Kidney (tissue), 2 donors: ENCODE data around the gene MMUT. TPM values are rescaled to one million over a fixed set of nuclear protein-coding genes. Genes with fewer than 3 reads are reported as not detected.

ENCODE experiments used
- polyA plus RNA-seq: library from polyadenylated mRNA; stranded (reverse); fragments of 350-450 nt; fragmentation: Illumina TruSeq; extraction: RNeasy Lipid Tissue Mini Kit (QIAGEN cat#74804); gene quantifications from one replicate; pipeline ENCODE4 v1.2.3, GENCODE V29; 2014; ENCODE audit warnings: low read depth, low replicate concordance; ENCODE audit not compliant: insufficient read depth
- total RNA-seq: library from RNA; stranded (reverse); fragmentation: NEBNext Ultra II Directional; extraction: Animal tissue kit (Norgen Biotek cat#: 25700); gene quantifications from one replicate; pipeline ENCODE4 v1.2.1, GENCODE V29; 2021
- donor health status: DM: yes; HTN: yes; CAD: no.

Gene MMUT
- total and polyA plus RNA-seq, 2 donors from 2014 or later: 26.6 to 34.8 TPM

Other genes with a start within 250 kb of the MMUT start
- gene CENPQ, start 117 bp upstream of the MMUT start, total RNA-seq: 4.2 TPM
- 3.9 TPM for gene CENPQ, start 117 bp upstream of the MMUT start, polyA plus RNA-seq
- not detected for gene GLYATL3, start 36.7 kb upstream of the MMUT start, total RNA-seq
- gene GLYATL3, start 36.7 kb upstream of the MMUT start, polyA plus RNA-seq: not detected
- 2.2 TPM for gene C6orf141, start 87.4 kb upstream of the MMUT start, total RNA-seq
- gene C6orf141, start 87.4 kb upstream of the MMUT start, polyA plus RNA-seq: not detected
- not detected for gene RHAG, start 173.6 kb upstream of the MMUT start, total RNA-seq
- not detected for gene RHAG, start 173.6 kb upstream of the MMUT start, polyA plus RNA-seq